PC-9 (cell line): ENCODE results near the gene SENP3. TPM values are rescaled to one million over a fixed set of nuclear protein-coding genes. Genes with fewer than 3 reads are reported as not detected.

ENCODE experiments used
- BruUV-seq: library from RNA; stranded (reverse); fragments of 400-500 nt; replicated peaks from 2 replicates; lab custom pipeline; 2021; lab: Mats Ljungman, UMichigan
- CTCF ChIA-PET: fragments of 300-600 bp; sonication (Branson Sonifier 250); formaldehyde crosslinking; loops from one replicate; lab custom pipeline; 2022; ENCODE audit warnings: antibody characterized with exemption; lab: Charles Lee
- POLR2A ChIA-PET: fragments of 300-600 bp; sonication (Branson Sonifier 250); formaldehyde crosslinking; loops from one replicate; lab custom pipeline; 2022; ENCODE audit warnings: antibody characterized with exemption; ENCODE audit not compliant: unreplicated experiment; lab: Charles Lee
- DNase-seq, 2 experiments: peaks; one replicate each; pipeline versions ENCODE4 v3.0.0 to v3.0.0-alpha.2; 2015 to 2022; ENCODE audit warnings: mixed read lengths in 1 of 2
- H2AFZ ChIP-seq: fragments of 200-600 bp; sonication (generic); 2 replicates; pipeline ENCODE4 v1.8.1; 2017; ENCODE audit warnings: antibody characterized with exemption
- H3F3A ChIP-seq: fragments of 200-600 bp; sonication (generic); 2 replicates; pipeline ENCODE4 v1.8.1; 2017; ENCODE audit warnings: antibody characterized with exemption, mild to moderate bottlenecking, low read depth; ENCODE audit not compliant: insufficient read depth
- H3K27ac ChIP-seq: fragments of 200-600 bp; sonication (generic); 2 replicates; pipeline ENCODE4 v1.6.1; 2016; ENCODE audit warnings: mixed run types
- H3K27me3 ChIP-seq: fragments of 200-600 bp; sonication (generic); 2 replicates; pipeline ENCODE4 v1.6.1; 2016; ENCODE audit warnings: low read depth, mixed run types; ENCODE audit not compliant: insufficient read depth
- H3K36me3 ChIP-seq: fragments of 200-600 bp; sonication (generic); 2 replicates; pipeline ENCODE4 v1.6.1; 2016; ENCODE audit warnings: low read depth, mixed run types
- H3K4me1 ChIP-seq: fragments of 200-600 bp; sonication (generic); replicated peaks from 2 replicates; pipeline ENCODE4 v1.6.1; 2016; ENCODE audit warnings: mixed run types; ENCODE audit not compliant: insufficient read depth
- H3K4me2 ChIP-seq: fragments of 200-600 bp; sonication (generic); 2 replicates; pipeline ENCODE4 v1.6.1; 2017; ENCODE audit warnings: mixed run types
- H3K4me3 ChIP-seq: fragments of 200-600 bp; sonication (generic); 2 replicates; pipeline ENCODE4 v1.6.1; 2016; ENCODE audit warnings: mixed run types
- H3K79me2 ChIP-seq: fragments of 200-600 bp; sonication (generic); 2 replicates; pipeline ENCODE4 v1.6.1; 2017; ENCODE audit warnings: low read depth, mixed run types
- H3K9me2 ChIP-seq: fragments of 200-600 bp; sonication (generic); 2 replicates; pipeline ENCODE4 v1.8.1; 2017; ENCODE audit warnings: mild to moderate bottlenecking; ENCODE audit not compliant: insufficient read depth
- H3K9me3 ChIP-seq: fragments of 200-600 bp; sonication (generic); 2 replicates; pipeline ENCODE4 v1.8.1; 2016; ENCODE audit warnings: low read depth; ENCODE audit not compliant: insufficient read depth
- H4K20me1 ChIP-seq: fragments of 200-600 bp; sonication (generic); 2 replicates; pipeline ENCODE4 v1.8.1; 2017; ENCODE audit not compliant: insufficient read depth
- EZH2 ChIP-seq: fragments of 200-600 bp; sonication (generic); IDR thresholded peaks from 2 replicates; pipeline ENCODE4 v1.8.0; 2017; ENCODE audit warnings: antibody characterized with exemption, low read depth
- intact Hi-C: fragments of 100-400 bp; cut with micrococcal nuclease; formaldehyde crosslinking; loops from one replicate; pipeline ENCODE4 v1.10.0; 2022; ENCODE audit not compliant: unreplicated experiment
- total RNA-seq: library from RNA; stranded (reverse); gene quantifications from 2 replicates; pipeline ENCODE4 v1.2.3, GENCODE V29; 2021
- TF ChIP-seq, protein P1 (sequence below): fragments of 200-600 bp; sonication (generic); conservative IDR thresholded peaks from 2 replicates; pipeline ENCODE4 v1.6.1; 2017; ENCODE audit warnings: mixed run types, antibody characterized with exemption, mild to moderate bottlenecking, moderate library complexity

The SENP3 gene
- total RNA-seq, 1 experiment from 2014 or later, result 72.4 TPM

DNA sequence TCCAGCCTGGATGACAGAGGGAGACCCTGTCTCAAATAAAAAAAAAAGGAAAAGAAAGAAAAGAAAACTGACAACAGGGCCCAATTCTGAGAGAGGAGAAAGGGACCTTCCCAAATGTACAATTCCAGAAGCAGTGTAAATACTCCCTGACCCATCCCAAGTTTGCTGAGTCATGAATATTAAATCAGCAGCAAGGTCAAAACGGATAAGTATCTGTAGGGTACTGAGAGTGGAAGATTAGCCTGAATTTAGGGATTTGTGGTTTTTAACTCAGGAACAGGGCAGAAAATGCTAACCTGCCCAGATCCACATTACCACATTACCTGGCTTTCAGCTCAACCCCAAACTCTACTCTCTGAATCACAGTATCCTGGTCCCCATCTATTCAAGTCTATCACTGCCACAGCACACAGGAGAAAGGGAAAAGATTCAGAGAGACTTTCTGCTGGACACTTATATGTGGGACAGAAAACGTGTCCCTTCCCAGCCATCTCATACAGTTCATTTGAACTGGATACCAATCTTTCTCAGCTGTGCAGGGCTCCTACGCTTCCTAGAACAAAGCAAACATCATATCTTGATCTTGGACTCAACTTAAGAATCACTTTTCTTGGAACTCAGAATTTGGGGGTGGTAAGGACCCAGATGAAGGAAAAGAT, 50.0 kb downstream of the SENP3 start:
- TF ChIP-seq, protein P1, sequence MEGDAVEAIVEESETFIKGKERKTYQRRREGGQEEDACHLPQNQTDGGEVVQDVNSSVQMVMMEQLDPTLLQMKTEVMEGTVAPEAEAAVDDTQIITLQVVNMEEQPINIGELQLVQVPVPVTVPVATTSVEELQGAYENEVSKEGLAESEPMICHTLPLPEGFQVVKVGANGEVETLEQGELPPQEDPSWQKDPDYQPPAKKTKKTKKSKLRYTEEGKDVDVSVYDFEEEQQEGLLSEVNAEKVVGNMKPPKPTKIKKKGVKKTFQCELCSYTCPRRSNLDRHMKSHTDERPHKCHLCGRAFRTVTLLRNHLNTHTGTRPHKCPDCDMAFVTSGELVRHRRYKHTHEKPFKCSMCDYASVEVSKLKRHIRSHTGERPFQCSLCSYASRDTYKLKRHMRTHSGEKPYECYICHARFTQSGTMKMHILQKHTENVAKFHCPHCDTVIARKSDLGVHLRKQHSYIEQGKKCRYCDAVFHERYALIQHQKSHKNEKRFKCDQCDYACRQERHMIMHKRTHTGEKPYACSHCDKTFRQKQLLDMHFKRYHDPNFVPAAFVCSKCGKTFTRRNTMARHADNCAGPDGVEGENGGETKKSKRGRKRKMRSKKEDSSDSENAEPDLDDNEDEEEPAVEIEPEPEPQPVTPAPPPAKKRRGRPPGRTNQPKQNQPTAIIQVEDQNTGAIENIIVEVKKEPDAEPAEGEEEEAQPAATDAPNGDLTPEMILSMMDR, result no peak
- TF ChIP-seq EZH2, result no peak
- CTCF ChIA-PET, result no interaction called here
- Histone ChIP-seq H3F3A (no peaks in the 10 kb centered on the region), H2AFZ (no peak overlapping the region), H3K27ac (no peak overlapping the region), H3K9me2 (no peaks in the 10 kb centered on the region), H4K20me1 (no peaks in the 10 kb centered on the region; the same call in 1 of the 2 replicates), H3K36me3 (no peaks in the 10 kb centered on the region), H3K4me3 (no peak overlapping the region), H3K27me3 (no peaks in the 10 kb centered on the region), H3K4me1 (peaks cover 22% of the 10 kb centered on the region), H3K4me2 (peak overlapping the region; percentile 76), H3K79me2 (peaks cover 53% of the 10 kb centered on the region), H3K9me3 (no peaks in the 10 kb centered on the region)
- BruUV-seq, result no TSS peak
- DNase-seq, result no peak
- POLR2A ChIA-PET, result interaction anchor here (0.5 to 0.6 kb wide), 4 partner anchors 13 to 804 kb away, joined by 5 to 8 read pairs (median 6); no protein-coding TSS in a partner anchor
- intact Hi-C loops, result no loop called here

DNA sequence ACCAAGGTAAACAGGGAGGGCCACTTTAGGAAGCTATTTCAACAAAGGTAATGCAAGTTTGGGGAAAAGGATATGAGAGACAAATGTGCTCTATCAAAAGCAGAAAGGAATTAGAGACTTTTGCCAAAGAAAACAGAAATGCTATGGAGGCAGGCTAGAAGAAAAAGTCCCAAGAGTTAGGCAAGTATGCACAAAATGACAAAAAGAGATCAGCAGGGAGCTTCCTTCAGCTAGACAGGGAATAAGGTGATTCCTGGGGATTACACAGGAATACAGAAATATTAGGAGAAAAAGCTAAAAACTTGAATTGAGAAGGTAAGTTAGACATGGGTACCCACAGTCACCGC, 50.5 kb downstream of the SENP3 start:
- no TSS peak for BruUV-seq
- H3K9me3 ChIP-seq, result no peaks in the 10 kb centered on the region
- H3F3A ChIP-seq, result no peaks in the 10 kb centered on the region
- no peaks in the 10 kb centered on the region for H3K36me3 ChIP-seq
- CTCF ChIA-PET, result interaction anchor here (1.4 kb wide), 1 partner anchor 21 kb away, joined by 3 read pairs; no protein-coding TSS in a partner anchor
- TF ChIP-seq, protein P1, result no peak
- TF ChIP-seq EZH2, result no peak
- no peak overlapping the region for H3K4me3 ChIP-seq
- H3K4me2 ChIP-seq, result peak overlapping the region; percentile 76
- no peaks in the 10 kb centered on the region for H3K27me3 ChIP-seq
- no peak for DNase-seq
- no peak overlapping the region for H2AFZ ChIP-seq
- no peak overlapping the region for H3K27ac ChIP-seq
- H3K9me2 ChIP-seq, result no peaks in the 10 kb centered on the region
- intact Hi-C loops, result no loop called here
- peaks cover 53% of the 10 kb centered on the region for H3K79me2 ChIP-seq
- POLR2A ChIA-PET, result interaction anchor here (0.5 to 0.6 kb wide), 3 partner anchors 13 to 804 kb away, joined by 5 to 8 read pairs (median 6); no protein-coding TSS in a partner anchor
- H4K20me1 ChIP-seq, result no peaks in the 10 kb centered on the region; the same call in 1 of the 2 replicates
- peaks cover 22% of the 10 kb centered on the region for H3K4me1 ChIP-seq

DNA sequence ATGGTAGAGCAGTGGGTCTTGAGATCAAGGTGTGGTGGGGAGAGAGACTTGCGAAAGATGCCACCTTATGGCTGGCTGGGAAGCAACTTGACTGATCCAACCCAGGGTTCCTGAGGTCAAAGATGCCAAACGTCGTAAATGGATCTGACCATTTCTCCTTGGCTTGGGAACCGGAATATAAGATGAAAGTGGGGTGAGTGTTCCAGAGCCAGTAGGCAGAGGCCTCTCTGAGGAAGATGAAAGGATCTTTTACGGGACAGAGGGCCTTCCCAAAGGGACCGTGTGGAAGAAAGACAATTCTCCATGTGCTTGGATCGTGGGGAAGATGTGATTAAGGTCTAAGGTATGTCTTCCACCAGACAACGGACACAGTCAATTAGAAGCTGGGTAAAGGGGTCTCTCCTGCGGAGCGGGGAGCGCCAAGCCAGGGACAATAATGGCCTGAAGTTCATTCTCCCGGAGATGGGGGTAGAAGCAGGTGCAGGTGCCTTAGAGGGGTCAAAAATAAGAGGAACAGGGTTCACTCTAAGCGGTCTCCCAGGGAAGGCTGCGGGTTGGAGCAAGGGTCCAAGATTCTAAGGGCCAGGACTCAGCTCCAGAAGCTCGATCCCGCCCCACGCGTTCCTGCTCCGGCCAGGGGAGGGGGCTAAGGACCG, 52.2 kb downstream of the SENP3 start:
- Histone ChIP-seq H3K9me2 (no peaks in the 10 kb centered on the region), H3K4me3 (peak overlapping the region; percentile 89), H3K9me3 (no peaks in the 10 kb centered on the region), H3K27me3 (no peaks in the 10 kb centered on the region), H2AFZ (peak overlapping the region; percentile 24), H3K36me3 (no peaks in the 10 kb centered on the region), H3F3A (no peaks in the 10 kb centered on the region), H3K4me1 (peaks cover 22% of the 10 kb centered on the region), H3K4me2 (peak overlapping the region; percentile 76), H3K27ac (peak overlapping the region; percentile 44), H3K79me2 (peaks cover 51% of the 10 kb centered on the region), H4K20me1 (no peaks in the 10 kb centered on the region; the same call in 1 of the 2 replicates)
- TSS peak; percentile 46 for BruUV-seq
- DNase-seq, result peak in 1 of 2 experiments; percentile 22
- intact Hi-C loops, result loop anchor here (2.0 kb wide), 1 partner anchor 41 kb away; no protein-coding TSS in a partner anchor
- TF ChIP-seq, protein P1, result no peak
- no peak for TF ChIP-seq EZH2
- POLR2A ChIA-PET, result interaction anchor here (0.6 to 0.7 kb wide), 2 partner anchors 73 to 228 kb away, joined by 3 to 13 read pairs; partner anchors contain the start of gene TP53
- CTCF ChIA-PET, result interaction anchor here (0.5 to 1.6 kb wide), 4 partner anchors 12 to 99 kb away, joined by 3 to 7 read pairs (median 3); partner anchors contain the start of gene TP53
